Activated naive CD8-positive, alpha-beta T cell treated with anti-CD3 and anti-CD28 coated beads for 36 hours (primary cell): ENCODE data around the gene TTC13. TPM values are rescaled to one million over a fixed set of nuclear protein-coding genes. Genes with fewer than 3 reads are reported as not detected.

Source experiments
- DNase-seq: peaks from one replicate; pipeline ENCODE4 v3.0.0; 2021
- H3K27ac Mint-ChIP-seq: one replicate; pipeline ENCODE4 v1.8.0; 2022; ENCODE audit warnings: mild to moderate bottlenecking, moderate library complexity, mixed read lengths
- H3K27me3 Mint-ChIP-seq: one replicate; pipeline ENCODE4 v1.8.0; 2022; ENCODE audit warnings: mild to moderate bottlenecking, mixed read lengths
- H3K36me3 Mint-ChIP-seq: one replicate; pipeline ENCODE4 v1.8.0; 2021; ENCODE audit warnings: mild to moderate bottlenecking, mixed read lengths
- H3K4me1 Mint-ChIP-seq: one replicate; pipeline ENCODE4 v1.8.0; 2021; ENCODE audit warnings: mixed read lengths
- H3K4me3 Mint-ChIP-seq: one replicate; pipeline ENCODE4 v1.8.0; 2022; ENCODE audit warnings: mild to moderate bottlenecking, moderate library complexity, mixed read lengths
- H3K9me3 Mint-ChIP-seq: one replicate; pipeline ENCODE4 v1.8.0; 2022; ENCODE audit warnings: mixed read lengths
- total RNA-seq, 2 experiments: library from RNA; stranded (reverse); gene quantifications; one replicate each; pipeline ENCODE4 v1.2.3, GENCODE V29; 2021

The TTC13 gene
- total RNA-seq, 2 experiments from 2014 or later: 13.4 to 15.5 TPM

- no peaks in the 10 kb centered on the region for H3K9me3 Mint-ChIP-seq
- peaks cover 30% of the 10 kb centered on the region for H3K4me1 Mint-ChIP-seq
- no peak for DNase-seq
- peaks cover 38% of the 10 kb centered on the region for H3K27me3 Mint-ChIP-seq
- H3K4me3 Mint-ChIP-seq: peak overlapping the region; percentile 85
- no peaks in the 10 kb centered on the region for H3K36me3 Mint-ChIP-seq
- peak overlapping the region; percentile 67 for H3K27ac Mint-ChIP-seq
These were observed 111.4 kb downstream of the TTC13 start for GRCh38 chr1:230867101-230867902.

- Mint-ChIP-seq H3K9me3 (no peaks in the 10 kb centered on the region), H3K27me3 (peaks cover 29% of the 10 kb centered on the region), H3K36me3 (no peaks in the 10 kb centered on the region), H3K4me1 (peaks cover 30% of the 10 kb centered on the region), H3K4me3 (peak overlapping the region; percentile 19), H3K27ac (no peak overlapping the region)
- no peak for DNase-seq
These were observed 112.2 kb downstream of the TTC13 start for GRCh38 chr1:230866171-230867070.

GRCh38 chr1:230865062-230865817, 113.4 kb downstream of the TTC13 start:
- Mint-ChIP-seq H3K27ac (no peak overlapping the region), H3K36me3 (no peaks in the 10 kb centered on the region), H3K9me3 (no peaks in the 10 kb centered on the region), H3K4me3 (no peak overlapping the region), H3K27me3 (peaks cover 25% of the 10 kb centered on the region), H3K4me1 (peaks cover 30% of the 10 kb centered on the region)
- no peak for DNase-seq

- Mint-ChIP-seq H3K27ac (no peak overlapping the region), H3K27me3 (peaks cover 17% of the 10 kb centered on the region), H3K4me1 (peaks cover 30% of the 10 kb centered on the region), H3K36me3 (no peaks in the 10 kb centered on the region), H3K4me3 (no peak overlapping the region), H3K9me3 (no peaks in the 10 kb centered on the region)
- DNase-seq: no peak
These were observed 114.2 kb downstream of the TTC13 start for GRCh38 chr1:230864441-230864840.

- Mint-ChIP-seq H3K4me1 (peaks cover 28% of the 10 kb centered on the region), H3K27me3 (peaks cover 9% of the 10 kb centered on the region), H3K4me3 (no peak overlapping the region), H3K27ac (no peak overlapping the region), H3K36me3 (no peaks in the 10 kb centered on the region), H3K9me3 (no peaks in the 10 kb centered on the region)
- no peak for DNase-seq
These were observed 115.2 kb downstream of the TTC13 start for GRCh38 chr1:230863449-230863848.

GRCh38 chr1:230861970-230862595, 116.6 kb downstream of the TTC13 start:
- Mint-ChIP-seq H3K27ac (no peak overlapping the region), H3K36me3 (no peaks in the 10 kb centered on the region), H3K4me3 (no peak overlapping the region), H3K27me3 (peaks cover 4% of the 10 kb centered on the region), H3K4me1 (peaks cover 22% of the 10 kb centered on the region), H3K9me3 (no peaks in the 10 kb centered on the region)
- DNase-seq: no peak

GRCh38 chr1:230861489-230861888, 117.2 kb downstream of the TTC13 start:
- no peak overlapping the region for H3K4me3 Mint-ChIP-seq
- H3K27me3 Mint-ChIP-seq: no peaks in the 10 kb centered on the region
- H3K4me1 Mint-ChIP-seq: peaks cover 16% of the 10 kb centered on the region
- DNase-seq: no peak
- H3K36me3 Mint-ChIP-seq: no peaks in the 10 kb centered on the region
- no peaks in the 10 kb centered on the region for H3K9me3 Mint-ChIP-seq
- H3K27ac Mint-ChIP-seq: no peak overlapping the region

GRCh38 chr1:230860617-230861384, 117.9 kb downstream of the TTC13 start:
- no peak overlapping the region for H3K4me3 Mint-ChIP-seq
- no peak for DNase-seq
- peaks cover 10% of the 10 kb centered on the region for H3K4me1 Mint-ChIP-seq
- no peak overlapping the region for H3K27ac Mint-ChIP-seq
- no peaks in the 10 kb centered on the region for H3K36me3 Mint-ChIP-seq
- H3K27me3 Mint-ChIP-seq: no peaks in the 10 kb centered on the region
- no peaks in the 10 kb centered on the region for H3K9me3 Mint-ChIP-seq

GRCh38 chr1:230858918-230859729, 119.5 kb downstream of the TTC13 start:
- Mint-ChIP-seq H3K36me3 (peaks cover 3% of the 10 kb centered on the region), H3K27me3 (no peaks in the 10 kb centered on the region), H3K9me3 (no peaks in the 10 kb centered on the region), H3K4me3 (no peak overlapping the region), H3K4me1 (peaks cover 6% of the 10 kb centered on the region), H3K27ac (no peak overlapping the region)
- no peak for DNase-seq

GRCh38 chr1:230858236-230858820, 120.3 kb downstream of the TTC13 start:
- DNase-seq: no peak
- Mint-ChIP-seq H3K36me3 (peaks cover 5% of the 10 kb centered on the region), H3K9me3 (no peaks in the 10 kb centered on the region), H3K27ac (no peak overlapping the region), H3K27me3 (no peaks in the 10 kb centered on the region), H3K4me1 (peaks cover 4% of the 10 kb centered on the region), H3K4me3 (no peak overlapping the region)

- no peaks in the 10 kb centered on the region for H3K4me1 Mint-ChIP-seq
- no peaks in the 10 kb centered on the region for H3K27me3 Mint-ChIP-seq
- no peak for DNase-seq
These were observed 120.8 kb downstream of the TTC13 start for GRCh38 chr1:230857822-230858221.

GRCh38 chr1:230857077-230857476, 121.6 kb downstream of the TTC13 start:
- Mint-ChIP-seq H3K27ac (no peak overlapping the region), H3K4me1 (no peaks in the 10 kb centered on the region), H3K9me3 (no peaks in the 10 kb centered on the region), H3K27me3 (no peaks in the 10 kb centered on the region), H3K36me3 (peaks cover 13% of the 10 kb centered on the region), H3K4me3 (no peak overlapping the region)
- no peak for DNase-seq

More at GRCh38 chr1:230857822-230858221, 120.8 kb downstream of the TTC13 start:
- Mint-ChIP-seq H3K27ac (no peak overlapping the region), H3K9me3 (no peaks in the 10 kb centered on the region), H3K4me3 (no peak overlapping the region), H3K36me3 (peaks cover 8% of the 10 kb centered on the region)
